Measurements from ENCODE around the gene AAGAB.

Gene AAGAB

GRCh38 chr15:67186226-67186649 lies 68.2 kb downstream of the AAGAB start:
- DNase-seq = no peak

GRCh38 chr15:67185621-67186225 lies 68.7 kb downstream of the AAGAB start:
- no peak for DNase-seq

- no peak for DNase-seq
Observed at GRCh38 chr15:67185051-67185450, 69.4 kb downstream of the AAGAB start.

GRCh38 chr15:67184208-67184925 lies 70.1 kb downstream of the AAGAB start:
- DNase-seq = no peak

GRCh38 chr15:67183443-67184169 lies 70.9 kb downstream of the AAGAB start:
- DNase-seq = no peak

- DNase-seq = no peak
Observed at GRCh38 chr15:67181221-67181639, 73.2 kb downstream of the AAGAB start.

GRCh38 chr15:67180514-67181191 lies 73.8 kb downstream of the AAGAB start:
- DNase-seq = no peak

GRCh38 chr15:67180035-67180434 lies 74.4 kb downstream of the AAGAB start:
- no peak for DNase-seq

GRCh38 chr15:67179411-67179995 lies 75.0 kb downstream of the AAGAB start:
- no peak for DNase-seq

GRCh38 chr15:67178569-67179210 lies 75.8 kb downstream of the AAGAB start:
- no peak for DNase-seq

GRCh38 chr15:67177752-67178151 lies 76.7 kb downstream of the AAGAB start:
- no peak for DNase-seq

GRCh38 chr15:67176195-67176971 lies 78.1 kb downstream of the AAGAB start:
- DNase-seq = no peak

- no peak for DNase-seq
Observed at GRCh38 chr15:67175643-67176071, 78.8 kb downstream of the AAGAB start.

GRCh38 chr15:67174864-67175573 lies 79.4 kb downstream of the AAGAB start:
- no peak for DNase-seq

- DNase-seq = no peak
Observed at GRCh38 chr15:67174446-67174845, 80.0 kb downstream of the AAGAB start.

- no peak for DNase-seq
Observed at GRCh38 chr15:67173786-67174185, 80.7 kb downstream of the AAGAB start.

GRCh38 chr15:67173005-67173404 lies 81.5 kb downstream of the AAGAB start:
- DNase-seq = no peak

- no peak for DNase-seq
Observed at GRCh38 chr15:67172172-67172571, 82.3 kb downstream of the AAGAB start.

- DNase-seq = no peak
Observed at GRCh38 chr15:67171471-67171870, 83.0 kb downstream of the AAGAB start.

- no peak for DNase-seq
Observed at GRCh38 chr15:67170143-67170925, 84.1 kb downstream of the AAGAB start.

Data from activated CD4-positive, alpha-beta T cell treated with anti-CD3 and anti-CD28 coated beads for 1 hour (primary cell).